Liver (tissue), 3 donors: Measurements from ENCODE around the gene PAMR1.

Source experiments
- ATF3 ChIP-seq: IDR thresholded peaks from 2 replicates; pipeline ENCODE4 v1.6.1; 2016; ENCODE audit warnings: antibody characterized with exemption
- CTCF ChIP-seq: fragments of 150-350 bp; IDR thresholded peaks from 2 replicates; pipeline ENCODE4 v1.5.1; 2017; ENCODE audit warnings: improper control_type of control experiment, low read depth, low read length; ENCODE audit not compliant: missing input control
- EGR1 ChIP-seq, 2 donors: IDR thresholded peaks; 2 replicates each; pipeline ENCODE4 v1.6.1; 2016 to 2018; ENCODE audit warnings: antibody characterized with exemption in 2 of 2, low read depth in 2 of 2
- FOXA1 ChIP-seq: IDR thresholded peaks from 2 replicates; pipeline ENCODE4 v1.6.1; 2016; ENCODE audit warnings: antibody characterized with exemption
- FOXA2 ChIP-seq: IDR thresholded peaks from 2 replicates; pipeline ENCODE4 v1.6.1; 2016; ENCODE audit warnings: antibody characterized with exemption
- HNF4G ChIP-seq: IDR thresholded peaks from 2 replicates; pipeline ENCODE4 v1.6.1; 2016; ENCODE audit warnings: antibody characterized with exemption
- JUND ChIP-seq, 2 donors: IDR thresholded peaks; 2 replicates each; pipeline ENCODE4 v1.6.1; 2016; ENCODE audit warnings: antibody characterized with exemption in 2 of 2
- MAX ChIP-seq: IDR thresholded peaks from 2 replicates; pipeline ENCODE4 v1.6.1; 2016; ENCODE audit warnings: antibody characterized with exemption
- RAD21 ChIP-seq, 2 donors: IDR thresholded peaks; 2 replicates each; pipeline ENCODE4 v1.6.1; 2016; ENCODE audit warnings: antibody characterized with exemption in 2 of 2, mild to moderate bottlenecking in 2 of 2
- REST ChIP-seq: IDR thresholded peaks from 2 replicates; pipeline ENCODE4 v1.6.1; 2016; ENCODE audit warnings: antibody characterized with exemption, mild to moderate bottlenecking
- donor health status: healthy.
- donor health status: healthy.

- TF ChIP-seq CTCF (no peak), ATF3 (no peak), HNF4G (no peak), JUND (IDR thresholded peaks at IDR 0.05) (no peak), MAX (no peak), FOXA1 (no peak), RAD21 (IDR thresholded peaks at IDR 0.05) (no peak), REST (no peak), EGR1 (IDR thresholded peaks at IDR 0.05; ENCODE audit: low read depth in 2 of 2) (no peak), FOXA2 (no peak)
These were observed 16.4 kb upstream of the PAMR1 start for GRCh38 chr11:35541621-35542375.
